Measurements from ENCODE around the gene PACS2.
A peak's percentile ranks its signal among the peaks of the same experiment; 100 is the strongest.

The PACS2 gene

GRCh38 chr14:105388110-105388951 lies 73.8 kb downstream of the PACS2 start:
- no peak for DNase-seq (ENCODE audit: low spot score)

DNA sequence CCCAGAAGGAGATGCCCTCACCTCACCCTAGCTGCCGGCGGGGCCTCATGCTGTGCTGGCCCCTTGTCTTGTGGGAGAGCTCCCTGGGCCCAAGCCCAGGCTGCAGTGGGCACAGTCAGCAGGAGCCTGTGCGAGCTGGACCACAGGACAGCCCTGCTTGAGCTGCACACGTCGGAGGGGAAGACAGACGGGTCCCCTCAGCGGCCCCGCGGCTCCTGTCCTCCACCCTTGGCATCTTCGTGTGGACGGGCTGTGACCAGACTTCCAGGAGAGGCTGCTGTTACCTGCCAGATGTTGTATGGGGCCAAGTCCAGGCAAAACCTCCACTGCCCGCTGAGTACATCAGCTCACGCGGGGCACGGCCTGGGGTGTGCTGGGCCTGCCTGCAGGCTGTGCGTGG lies 74.4 kb downstream of the PACS2 start:
- DNase-seq (ENCODE audit: low spot score) = no peak

GRCh38 chr14:105389534-105389933 lies 75.0 kb downstream of the PACS2 start:
- DNase-seq (ENCODE audit: low spot score) = no peak

DNA sequence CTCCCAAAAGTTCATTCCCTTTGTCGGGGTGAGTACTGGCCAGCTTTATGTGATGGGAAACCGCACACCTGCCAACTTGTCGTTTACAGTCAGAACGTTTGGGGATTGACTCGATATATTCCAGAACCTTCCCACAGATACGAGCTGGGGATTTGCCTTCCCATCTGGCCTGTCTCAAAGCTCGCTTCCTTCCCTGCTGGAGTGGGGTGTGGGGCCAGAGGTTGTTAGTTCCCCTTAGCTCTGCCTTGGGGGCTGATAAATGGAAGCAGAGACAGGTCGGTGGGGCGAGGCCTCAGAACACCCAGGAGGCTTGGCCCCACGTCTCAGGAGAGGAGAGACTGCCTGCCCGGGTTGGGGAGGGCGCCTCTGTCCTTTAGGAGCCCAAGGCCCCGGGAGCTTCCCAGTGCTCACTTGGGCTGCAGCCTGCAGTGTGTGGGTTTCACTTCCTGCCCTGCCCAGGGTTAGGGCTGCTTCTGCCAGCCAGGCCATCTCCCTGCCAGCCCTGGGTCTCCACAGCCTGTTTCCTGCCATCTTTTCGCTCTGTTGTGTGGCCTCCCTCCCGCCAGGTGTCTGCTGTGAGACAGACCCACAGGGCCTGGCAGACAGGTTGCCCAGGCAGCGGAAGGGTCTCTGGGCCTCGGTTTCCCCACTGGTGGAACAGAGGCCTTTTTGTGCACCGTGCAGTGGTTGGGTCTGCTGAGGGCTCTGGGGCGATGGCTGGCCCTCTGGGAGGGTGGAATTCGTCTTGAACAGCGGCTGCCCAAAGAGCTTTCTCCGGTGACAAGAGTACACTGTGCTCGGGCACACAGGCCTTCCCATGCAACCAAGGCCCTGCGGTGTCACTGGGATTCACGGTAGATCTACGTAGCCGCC lies 75.7 kb downstream of the PACS2 start:
- peak; percentile 41 for DNase-seq (ENCODE audit: low spot score)

DNA sequence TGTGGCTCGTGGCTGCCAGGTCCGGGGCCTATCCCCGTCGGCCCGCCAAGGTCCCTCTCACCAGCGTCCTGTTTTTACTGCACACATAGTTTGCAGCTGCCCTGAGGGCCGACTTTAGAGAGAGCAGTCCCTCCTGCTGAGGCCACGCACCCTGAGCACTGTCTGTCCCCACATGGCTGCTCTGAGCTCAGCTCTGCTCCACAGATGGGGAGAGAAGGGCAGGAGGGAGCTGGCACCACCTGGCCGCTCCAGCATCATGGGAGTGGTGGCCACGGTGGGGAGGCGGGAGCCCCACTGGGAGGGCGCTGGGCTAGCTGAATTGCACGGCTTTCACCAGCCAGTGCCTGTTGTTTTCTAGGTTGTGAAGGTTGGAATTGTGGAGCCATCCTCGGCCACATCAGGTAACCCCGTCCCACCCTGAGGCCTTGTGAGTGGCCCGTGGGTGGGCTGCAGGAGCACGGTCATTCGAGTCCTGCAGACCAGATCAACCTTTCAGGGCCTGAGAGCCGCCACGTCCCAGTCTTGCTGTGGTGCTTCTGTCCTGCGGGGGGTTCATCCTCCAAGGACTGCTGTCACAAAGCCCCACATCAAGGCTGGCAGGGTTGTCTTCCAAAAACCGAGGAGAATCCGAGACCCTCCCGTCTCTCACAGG lies 76.4 kb downstream of the PACS2 start:
- no peak for DNase-seq (ENCODE audit: low spot score)

DNA sequence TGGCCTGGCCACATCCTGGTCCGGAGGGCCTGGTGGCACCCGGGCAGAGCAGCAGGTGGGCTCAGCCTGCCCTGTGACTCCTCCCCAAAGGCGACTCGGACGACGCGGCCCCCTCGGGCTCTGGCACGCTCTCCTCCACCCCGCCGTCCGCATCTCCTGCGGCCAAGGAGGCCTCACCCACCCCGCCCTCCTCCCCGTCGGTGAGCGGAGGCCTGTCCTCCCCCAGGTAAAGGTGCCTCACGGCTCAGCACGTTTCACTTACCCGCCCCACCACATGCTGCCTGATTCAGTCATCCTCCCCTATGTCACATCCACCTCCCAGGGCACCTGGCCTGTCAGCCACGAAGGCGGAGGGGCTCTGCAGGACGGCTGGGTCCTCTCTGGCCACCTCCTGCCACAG lies 77.0 kb downstream of the PACS2 start:
- no peak for DNase-seq (ENCODE audit: low spot score)

DNA sequence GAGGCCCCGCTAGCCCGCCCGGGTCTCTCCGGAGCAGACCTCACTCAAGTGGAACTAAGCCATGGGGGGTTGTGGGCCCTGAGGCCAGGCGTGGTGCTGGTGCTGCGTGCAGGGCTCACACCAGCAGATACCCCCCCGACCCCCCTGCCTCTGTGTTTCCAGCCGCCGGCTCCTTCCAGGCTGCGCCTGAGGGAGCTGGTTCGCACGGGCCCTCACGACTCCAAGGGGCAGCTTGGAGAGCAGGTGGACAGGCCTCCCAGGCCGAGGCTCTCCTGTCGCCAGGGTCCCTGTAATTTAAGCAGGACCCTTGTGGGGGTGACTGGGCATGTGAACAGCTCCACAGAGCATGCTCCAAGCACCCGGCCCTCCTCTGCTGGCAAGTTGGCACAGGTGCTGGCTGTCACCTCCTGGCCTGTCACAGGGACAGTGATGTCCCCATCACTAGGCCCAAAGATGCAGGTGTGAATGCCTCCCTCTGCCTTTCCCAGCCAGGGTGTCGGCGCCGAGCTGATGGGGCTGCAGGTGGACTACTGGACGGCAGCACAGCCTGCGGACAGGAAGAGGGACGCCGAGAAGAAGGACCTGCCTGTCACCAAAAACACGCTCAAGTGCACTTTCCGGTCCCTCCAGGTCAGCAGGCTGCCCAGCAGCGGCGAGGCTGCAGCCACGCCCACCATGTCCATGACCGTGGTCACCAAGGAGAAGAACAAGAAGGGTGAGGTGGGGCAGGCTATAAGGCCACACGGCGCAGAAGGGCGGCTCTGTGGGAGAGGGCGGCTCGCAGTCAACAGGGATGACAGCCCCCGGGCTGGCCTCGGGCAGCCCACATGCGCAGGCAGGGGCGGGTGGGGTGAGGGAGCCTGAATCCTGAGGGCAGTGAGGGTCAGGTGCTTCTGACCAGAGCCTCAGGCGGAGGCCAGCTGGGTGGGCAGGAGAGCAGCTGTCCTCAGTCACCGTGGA lies 77.9 kb downstream of the PACS2 start:
- no peak for DNase-seq (ENCODE audit: low spot score)

GRCh38 chr14:105393151-105393550 lies 78.6 kb downstream of the PACS2 start:
- DNase-seq (ENCODE audit: low spot score) = no peak

DNA sequence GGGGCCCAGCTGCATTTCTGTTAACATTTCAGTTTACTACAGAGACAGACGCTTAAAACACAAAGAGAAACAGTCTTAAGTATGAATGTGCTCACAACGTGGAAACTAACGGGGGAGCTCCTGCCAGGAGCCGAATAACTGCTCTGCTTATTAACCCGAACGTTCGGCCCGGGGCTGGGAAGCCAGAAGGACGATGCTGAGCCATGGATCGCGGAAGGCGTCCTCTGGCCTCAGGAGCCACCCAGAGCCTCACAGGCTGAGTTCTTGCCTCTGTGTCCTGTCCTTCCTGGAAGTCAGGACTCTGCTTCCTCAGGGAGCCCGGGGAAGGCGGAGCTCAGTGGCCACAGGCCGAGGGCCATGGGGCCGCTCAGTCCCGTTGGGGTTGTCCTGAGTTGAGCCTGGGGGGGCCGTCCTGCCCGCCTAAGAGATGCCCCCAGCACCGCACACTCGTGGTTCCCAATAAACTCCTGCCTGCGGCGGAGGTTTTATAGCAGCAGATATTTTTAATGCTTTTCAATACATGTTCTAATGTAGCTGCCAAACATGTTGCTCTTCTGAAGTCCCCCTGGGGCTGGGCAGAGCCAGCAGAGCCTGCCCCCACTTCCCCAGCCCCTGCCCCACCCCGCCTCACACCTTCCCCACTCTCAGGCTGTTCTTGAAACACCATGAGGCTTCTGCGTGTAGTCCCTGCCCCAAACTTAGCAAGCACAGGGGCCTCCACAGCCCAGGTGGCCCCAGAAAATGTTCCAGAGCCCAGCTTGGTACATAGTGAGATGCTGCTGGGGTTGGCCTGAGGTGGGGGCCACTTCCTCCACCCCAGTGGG lies 80.4 kb downstream of the PACS2 start:
- DNase-seq (ENCODE audit: low spot score) = no peak

- no peak for DNase-seq (ENCODE audit: low spot score)
Observed at GRCh38 chr14:105395538-105395854, 80.9 kb downstream of the PACS2 start.

DNA sequence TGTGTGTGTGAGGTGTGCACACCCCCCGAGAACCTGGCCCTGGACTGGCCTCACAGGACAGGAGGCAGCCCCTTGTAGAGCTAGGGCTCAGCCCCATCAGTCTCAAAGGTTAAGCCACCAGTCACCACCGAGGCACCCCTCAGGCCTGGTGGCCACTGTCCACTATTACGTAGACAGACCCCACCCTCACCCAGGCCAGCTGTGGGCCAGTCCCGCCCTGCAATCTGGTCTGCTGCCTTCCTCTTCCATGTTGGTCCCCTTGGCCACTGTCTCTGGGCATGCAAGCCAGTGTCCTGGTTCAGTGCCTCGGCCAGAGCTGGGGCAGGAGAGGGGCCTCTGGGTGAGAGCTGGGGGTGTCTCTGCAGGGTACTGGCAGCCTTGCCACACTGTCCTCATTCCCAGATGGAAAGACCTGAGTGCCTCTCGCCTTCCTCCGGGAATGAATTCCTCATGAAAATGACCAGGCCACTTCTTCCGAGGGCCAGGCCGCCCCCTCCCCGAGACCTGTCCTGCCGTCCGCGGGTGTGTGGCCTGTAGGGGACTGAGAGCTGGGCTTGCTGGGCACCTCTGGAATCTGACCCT lies 82.9 kb downstream of the PACS2 start:
- DNase-seq (ENCODE audit: low spot score) = no peak

- DNase-seq (ENCODE audit: low spot score) = peak; percentile 64
Observed at GRCh38 chr14:105398044-105398725, 83.6 kb downstream of the PACS2 start, which contains the start of gene TEX22. Gene TEX22, plus strand, starts transcription at chr14:105398538. Its CDS starts 803 bp downstream, at chr14:105399341.

DNA sequence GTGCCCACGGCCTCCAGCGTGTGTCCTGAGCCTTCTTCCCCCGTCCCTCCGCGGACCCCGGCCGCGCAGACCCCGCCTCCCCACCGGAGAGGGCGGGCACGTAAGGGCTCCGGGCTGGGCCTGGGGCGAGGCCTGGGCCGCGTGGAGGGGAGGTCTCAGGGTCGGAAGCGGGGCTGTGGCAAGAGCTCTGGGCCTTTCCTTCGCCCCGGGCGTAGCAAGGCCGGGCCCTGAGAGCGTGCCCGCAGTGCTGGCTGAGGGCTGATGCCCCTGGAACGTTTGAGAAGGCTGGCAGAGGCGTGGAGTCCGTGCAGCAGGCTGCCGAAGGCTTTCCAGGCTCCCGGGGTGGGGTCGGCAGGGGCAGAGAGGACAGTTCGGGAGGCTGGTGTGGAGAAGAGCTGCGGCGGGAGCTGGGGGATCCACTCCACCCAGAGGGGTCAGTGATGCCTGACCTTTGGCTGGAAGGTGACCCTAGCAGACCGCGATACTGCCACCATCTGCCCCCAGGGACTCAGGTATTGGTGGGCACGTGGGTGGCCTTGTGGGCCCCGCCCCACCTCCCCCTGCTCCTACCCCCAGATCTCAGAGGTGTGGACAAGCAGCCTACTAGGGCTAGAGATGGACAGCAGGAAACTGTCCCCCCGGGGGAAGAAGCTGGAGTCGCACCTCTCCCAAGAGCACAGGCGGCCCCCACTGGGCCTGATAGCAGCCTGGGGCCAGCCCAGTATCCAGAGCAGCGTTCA lies 84.3 kb downstream of the PACS2 start:
- DNase-seq (ENCODE audit: low spot score) = no peak

GRCh38 chr14:105399466-105399775 lies 84.9 kb downstream of the PACS2 start:
- DNase-seq (ENCODE audit: low spot score) = no peak

GRCh38 chr14:105400016-105400415 lies 85.5 kb downstream of the PACS2 start:
- no peak for DNase-seq (ENCODE audit: low spot score)

- DNase-seq (ENCODE audit: low spot score) = no peak
Observed at GRCh38 chr14:105401699-105402098, 87.2 kb downstream of the PACS2 start.

- no peak for DNase-seq (ENCODE audit: low spot score)
Observed at GRCh38 chr14:105408592-105408991, 94.0 kb downstream of the PACS2 start.

GRCh38 chr14:105409364-105409763 lies 94.8 kb downstream of the PACS2 start:
- no peak for DNase-seq (ENCODE audit: low spot score)

GRCh38 chr14:105410642-105411016 lies 96.1 kb downstream of the PACS2 start:
- no peak for DNase-seq (ENCODE audit: low spot score)

All from pons (tissue), 1 donor.